DMS114 treated with DMSO at 0.1 percent for 48 hours (cell line): Measurements from ENCODE around the gene EEA1.
"Not testable (repeated sequence)": the region's sequence is repeated elsewhere in the genome, so short reads cannot be mapped to it uniquely, and the experiment has no call there.

Source experiments
- DNase-seq: peaks from one replicate; lab custom pipeline; 2025; ENCODE audit not compliant: unreplicated experiment; lab: John Stamatoyannopoulos, UW

EEA1 gene

DNA sequence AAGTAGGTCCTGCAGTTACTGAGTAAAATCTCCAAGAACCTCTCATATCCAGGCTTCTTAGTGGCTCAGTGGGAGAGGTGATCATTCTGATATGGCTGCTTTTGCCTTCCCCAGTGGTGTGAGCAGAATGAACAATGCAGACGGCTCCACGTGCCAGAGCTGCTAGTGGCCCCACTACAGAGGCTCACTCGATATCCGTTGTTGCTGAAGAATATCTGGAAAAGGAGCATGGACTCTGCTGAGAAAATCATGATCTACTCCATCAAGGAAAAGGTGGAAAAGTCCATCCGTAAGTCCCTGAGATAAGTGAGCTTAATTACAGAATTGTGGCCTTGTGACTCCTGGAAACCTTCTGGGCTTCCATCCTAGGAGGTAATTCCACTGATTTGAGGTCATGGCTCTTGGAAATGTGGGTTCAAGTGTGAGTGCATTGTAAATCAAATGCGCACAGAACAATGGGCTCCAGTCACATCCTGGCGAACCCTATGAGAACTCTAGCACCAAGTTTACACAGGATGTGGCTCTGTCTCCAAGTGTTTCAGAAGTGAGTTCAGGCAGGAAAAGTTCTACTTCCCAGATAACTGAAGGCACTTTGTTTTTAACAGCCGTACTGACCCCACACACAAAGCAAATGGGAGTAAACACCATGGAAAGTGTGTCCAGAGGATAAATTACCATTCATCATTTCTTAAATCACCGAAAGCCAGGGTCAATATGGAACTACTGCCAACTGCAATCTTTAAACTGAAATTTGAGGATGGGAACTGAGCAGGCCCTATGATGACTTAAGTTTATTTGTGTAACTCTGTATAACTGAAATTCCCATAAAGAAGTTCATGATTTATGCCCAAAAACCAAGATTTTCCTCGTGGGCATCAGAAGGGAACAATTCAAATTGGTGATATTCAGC, 174.9 kb downstream of the EEA1 start:
- no peak for DNase-seq

- not testable (repeated sequence) for DNase-seq
Observed at GRCh38 chr12:92749691-92750090, 179.4 kb downstream of the EEA1 start.

- no peak for DNase-seq
Observed at GRCh38 chr12:92747151-92747550, 181.9 kb downstream of the EEA1 start.

DNA sequence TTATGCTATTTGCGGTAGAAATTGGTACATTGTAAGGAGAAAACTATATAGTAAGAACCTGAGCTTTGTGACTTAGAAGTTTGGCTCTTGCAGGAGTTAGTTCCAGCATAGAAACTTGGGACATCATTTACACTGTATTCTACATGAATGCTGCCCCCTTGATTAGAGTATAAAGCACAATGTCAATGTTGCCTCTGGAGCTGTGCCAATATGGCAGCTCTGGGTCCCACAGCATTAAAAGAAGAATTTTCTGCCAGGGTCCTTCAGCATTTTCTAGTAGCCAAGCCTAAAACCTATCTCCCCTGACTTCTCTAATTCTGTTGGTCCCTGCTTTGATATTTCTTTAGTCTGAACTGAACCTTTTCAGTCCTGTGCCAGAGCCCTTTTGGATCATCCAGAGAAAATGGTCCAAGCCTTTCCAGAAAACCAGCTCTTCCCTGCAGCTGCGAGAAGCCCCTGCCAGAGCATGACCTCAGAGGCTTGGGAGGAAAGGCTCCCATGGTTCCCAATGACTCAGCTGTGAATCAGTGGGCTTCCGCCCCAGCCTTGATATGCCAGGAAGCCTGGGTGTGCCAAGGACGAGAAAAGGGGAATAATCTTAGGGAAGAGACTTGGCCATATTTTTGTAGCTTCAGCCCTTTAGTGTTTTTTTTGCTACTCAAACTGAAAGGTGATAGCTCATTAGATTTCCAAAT, 183.1 kb downstream of the EEA1 start:
- no peak for DNase-seq

- DNase-seq, result no peak
Observed at GRCh38 chr12:92743026-92743425, 186.1 kb downstream of the EEA1 start.

DNA sequence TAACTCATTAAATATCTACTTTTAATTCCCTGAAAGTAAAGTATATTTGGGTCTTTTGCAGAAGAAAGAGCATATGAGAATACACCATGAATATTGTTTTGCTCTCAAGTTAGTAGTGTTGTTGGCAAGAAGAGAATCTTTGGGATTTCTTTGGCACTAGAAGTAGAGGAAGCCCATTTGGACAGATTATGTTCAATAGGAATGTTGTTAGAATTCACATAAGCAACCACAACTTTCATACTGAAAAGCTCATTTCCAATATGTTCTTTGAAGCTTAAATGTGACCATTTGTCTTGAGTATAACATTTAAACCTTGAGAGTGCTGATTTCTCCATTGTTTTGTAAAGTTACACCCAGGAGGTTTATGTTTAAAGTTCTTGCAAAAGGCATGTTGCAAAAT, 188.7 kb downstream of the EEA1 start:
- DNase-seq, result no peak

DNA sequence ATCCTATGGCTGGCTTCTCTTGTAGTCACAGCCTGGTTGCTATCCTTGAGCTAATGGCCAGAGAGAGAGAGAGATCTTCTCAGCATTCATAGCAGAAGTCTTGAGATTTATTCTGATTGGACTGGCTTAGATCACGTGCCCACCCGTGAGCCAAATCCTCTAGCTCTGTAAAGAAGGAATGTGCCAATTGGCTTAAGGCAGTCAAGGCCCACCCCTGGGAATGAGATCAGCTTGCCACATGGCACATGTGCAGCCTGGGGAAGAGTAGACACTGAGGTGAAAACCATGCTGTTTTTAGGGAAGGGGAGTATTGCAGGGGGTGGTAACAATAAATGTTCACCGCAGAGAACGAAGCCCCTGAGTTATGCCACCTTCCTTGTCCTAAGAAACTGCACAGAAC, 190.0 kb downstream of the EEA1 start:
- no peak for DNase-seq

DNA sequence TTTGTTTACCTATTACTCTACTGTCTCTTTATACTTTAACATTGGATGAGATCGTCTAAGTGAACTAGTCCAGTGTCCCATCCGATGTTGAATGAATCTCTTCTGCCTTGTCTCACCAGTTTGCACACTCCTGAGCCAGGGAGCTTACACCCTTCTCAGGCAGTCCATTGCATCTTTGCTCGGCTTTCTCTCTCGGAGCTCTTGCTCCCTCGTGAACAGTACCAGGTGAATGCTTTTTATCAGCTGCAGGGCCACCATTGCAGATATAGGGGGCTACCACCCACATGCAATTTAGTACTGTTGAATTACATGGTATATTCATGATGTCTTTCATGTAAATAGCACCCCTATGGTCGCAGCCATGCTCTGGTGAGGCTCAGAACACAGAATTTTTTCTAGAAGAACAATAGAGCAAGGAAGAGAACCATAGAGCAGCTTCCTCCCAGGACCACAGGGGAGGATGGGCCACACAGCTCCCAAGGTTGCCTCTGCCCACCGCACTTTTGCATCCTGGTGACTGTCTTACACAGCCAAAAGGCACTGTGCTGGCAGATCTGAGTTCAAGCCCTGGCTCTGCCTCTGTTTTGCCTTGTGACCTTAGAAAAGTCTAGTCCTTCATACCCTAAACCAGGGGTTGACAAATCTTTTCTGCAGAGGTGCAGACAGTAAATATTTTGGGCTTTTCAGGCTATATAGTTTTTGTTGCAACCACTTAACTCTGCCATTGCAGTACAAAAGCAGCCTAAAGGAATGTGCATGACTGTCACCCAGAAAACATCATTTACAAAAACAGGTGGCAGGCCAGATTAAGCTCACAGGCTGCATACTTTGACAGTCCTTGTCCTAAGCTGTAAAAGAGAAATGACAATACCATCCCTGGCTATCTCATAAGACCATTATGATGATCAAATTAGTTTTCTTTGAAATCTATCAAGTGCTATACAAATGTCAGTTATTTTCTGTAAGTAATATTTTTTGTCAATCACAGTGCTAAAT, 190.9 kb downstream of the EEA1 start:
- no peak for DNase-seq

DNA sequence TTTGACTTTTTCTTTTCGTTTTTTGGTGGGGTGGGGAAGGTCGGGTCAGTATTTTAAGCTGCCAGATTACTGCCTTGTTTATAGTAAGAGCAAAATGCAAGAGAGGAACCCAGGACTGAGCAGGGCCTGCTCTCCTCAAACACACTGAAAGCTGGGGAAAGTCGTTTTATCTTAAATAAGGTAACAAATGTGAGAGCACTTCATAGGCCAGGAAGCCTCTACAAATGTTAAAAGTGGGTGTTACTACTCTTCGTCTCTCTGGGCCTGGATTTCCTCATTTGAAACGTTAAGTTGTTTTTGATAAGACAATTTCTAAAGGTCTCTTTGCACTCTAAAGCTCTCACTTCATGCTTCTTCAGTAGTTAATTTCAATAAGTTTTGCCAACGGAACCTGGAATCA, 192.5 kb downstream of the EEA1 start:
- no peak for DNase-seq

DNA sequence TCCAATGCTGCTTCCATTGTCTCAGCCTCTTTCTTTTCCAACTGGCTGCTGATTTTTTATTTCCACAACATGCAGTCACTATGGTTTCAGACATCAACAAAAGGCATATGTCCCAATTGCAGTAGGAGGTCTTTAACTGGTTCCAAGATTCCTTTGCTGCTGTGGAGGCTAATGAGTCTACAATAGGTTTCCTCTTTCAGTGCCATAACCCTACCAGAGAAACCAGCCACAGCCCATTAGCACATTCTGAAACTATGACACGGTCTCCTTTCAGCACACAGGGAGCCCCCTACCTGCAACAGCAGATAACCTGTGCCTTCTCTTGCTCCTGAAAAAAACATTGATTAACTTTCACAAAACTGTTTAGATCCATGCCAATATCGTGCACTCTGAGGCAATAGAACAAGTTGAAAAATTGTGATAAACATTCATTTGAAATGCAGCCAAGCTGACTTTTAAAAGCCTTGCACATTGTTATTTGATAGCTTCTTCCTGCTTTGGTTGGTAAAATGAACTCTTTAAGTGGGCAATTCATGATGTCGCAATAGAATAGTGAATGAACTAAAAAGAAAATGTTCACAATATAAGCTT, 193.9 kb downstream of the EEA1 start:
- no peak for DNase-seq

DNA sequence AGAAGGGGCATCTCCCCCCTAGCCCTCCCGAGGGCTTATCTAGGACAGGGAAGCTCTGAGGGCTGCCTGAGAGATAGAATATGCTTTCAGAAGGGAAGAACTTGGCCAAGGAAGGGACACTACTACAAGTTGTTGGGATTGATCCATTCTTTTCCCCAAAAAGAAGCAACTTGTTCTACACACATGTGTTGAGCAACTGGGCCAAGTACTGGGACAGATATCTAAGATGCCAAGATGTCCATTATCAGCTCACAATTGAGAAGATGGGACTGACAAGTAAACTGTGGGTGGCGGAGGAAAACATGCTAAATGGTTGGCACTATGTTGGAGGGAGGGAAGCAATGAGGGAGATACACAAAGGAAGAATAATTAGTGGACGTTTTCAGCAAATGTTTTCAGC, 195.4 kb downstream of the EEA1 start:
- no peak for DNase-seq

- no peak for DNase-seq
Observed at GRCh38 chr12:92733181-92733580, 195.9 kb downstream of the EEA1 start.

DNA sequence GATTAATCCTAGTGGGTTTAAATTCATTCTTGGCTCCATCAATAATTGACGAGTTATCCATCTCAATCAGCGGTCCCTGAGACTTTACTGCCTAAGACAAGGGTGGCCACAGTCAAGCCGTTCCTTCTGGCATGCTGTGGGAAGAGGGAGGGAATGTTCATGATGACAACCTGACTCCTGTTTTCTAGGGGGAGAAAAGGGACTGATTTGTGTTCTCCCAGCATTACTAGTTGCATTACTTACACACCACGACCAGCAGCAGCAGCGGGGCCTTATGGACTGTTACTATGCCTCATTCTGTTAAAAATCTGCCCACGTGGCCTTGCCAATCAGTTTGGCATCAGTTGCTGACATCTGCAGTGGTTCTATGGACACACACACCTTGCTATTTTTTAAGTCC, 196.4 kb downstream of the EEA1 start:
- DNase-seq, result no peak

DNA sequence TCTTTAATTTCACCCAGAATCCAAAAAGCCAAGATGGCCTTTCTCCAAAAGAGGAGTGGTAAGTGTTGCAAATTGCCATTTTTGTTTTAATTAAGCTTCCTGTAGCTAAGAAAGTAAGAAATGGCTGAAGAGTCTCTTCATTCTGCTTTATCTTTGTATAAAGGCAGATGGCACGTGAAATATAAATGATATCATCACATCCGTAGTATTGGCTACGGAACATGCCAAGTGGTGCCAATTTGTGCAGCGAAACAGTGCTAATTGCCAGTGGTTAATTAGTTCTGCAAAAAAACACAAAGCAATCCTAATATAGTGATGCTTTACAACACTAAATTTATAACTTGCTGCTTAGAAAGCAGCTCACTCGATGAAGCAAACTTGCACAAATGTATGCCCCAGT, 196.9 kb downstream of the EEA1 start:
- no peak for DNase-seq

DNA sequence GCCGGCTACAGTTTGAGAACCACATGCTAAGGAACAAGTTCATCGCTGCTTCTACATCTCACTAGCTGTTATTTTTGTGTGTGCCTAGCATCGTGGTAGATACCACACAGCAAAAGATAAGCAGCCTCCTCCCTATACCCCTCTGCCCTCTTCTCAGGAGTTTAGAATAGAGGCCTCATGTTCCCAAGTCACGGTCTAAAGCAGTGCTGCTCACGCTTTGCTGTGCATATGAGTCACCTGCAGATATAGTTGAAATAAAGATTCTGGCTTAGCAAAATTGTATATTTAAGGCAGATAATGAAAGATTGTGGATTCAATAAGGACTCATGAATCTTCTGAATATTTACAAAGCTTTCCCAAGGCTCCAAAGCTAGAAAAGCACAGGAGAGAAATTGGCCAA, 198.3 kb downstream of the EEA1 start:
- no peak for DNase-seq

GRCh38 chr12:92729773-92730305, 199.3 kb downstream of the EEA1 start:
- DNase-seq, result no peak

DNA sequence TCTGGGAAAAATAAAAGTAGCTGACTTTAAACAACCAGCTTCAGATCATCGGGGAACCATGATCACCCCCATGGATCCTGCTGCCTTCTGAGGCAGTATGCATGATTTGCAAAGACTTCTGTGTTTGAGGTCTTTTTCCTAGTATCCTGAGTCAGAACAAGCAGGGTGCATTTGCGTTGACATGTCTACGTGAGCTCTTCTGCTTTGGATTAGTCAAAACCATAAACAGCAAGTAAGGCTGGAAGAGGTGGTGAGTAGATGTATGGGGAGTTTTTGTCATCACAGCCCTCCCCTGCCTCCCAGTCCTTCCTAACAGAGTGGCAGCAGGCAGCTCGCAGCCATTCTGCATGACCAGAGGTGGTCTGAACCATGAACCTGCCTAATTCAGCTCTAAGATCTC, 202.2 kb downstream of the EEA1 start:
- no peak for DNase-seq

DNA sequence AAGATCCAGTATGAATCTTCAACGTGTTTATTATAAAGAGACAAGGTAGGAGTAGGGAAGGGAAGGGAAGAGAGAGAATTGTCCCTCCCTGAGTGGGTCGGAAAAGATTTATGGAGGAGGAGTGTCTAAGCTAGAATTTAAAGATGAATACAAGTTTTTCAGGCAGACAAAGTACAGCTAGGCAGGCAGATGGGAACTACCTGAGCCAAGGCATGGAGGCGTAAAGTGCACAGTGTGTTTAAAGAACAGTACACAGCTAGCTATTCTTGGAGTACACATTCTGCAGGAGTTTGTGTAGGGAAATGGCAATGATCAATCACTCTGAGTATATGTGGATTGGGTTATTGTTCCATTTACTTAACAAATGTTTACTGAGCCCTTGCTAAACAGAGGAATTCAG, 206.2 kb downstream of the EEA1 start:
- DNase-seq, result no peak

GRCh38 chr12:92721656-92722055, 207.4 kb downstream of the EEA1 start:
- DNase-seq, result no peak

GRCh38 chr12:92721130-92721529, 208.0 kb downstream of the EEA1 start:
- no peak for DNase-seq
